ENCODE results near the gene ADCK1.

Gene ADCK1

DNA sequence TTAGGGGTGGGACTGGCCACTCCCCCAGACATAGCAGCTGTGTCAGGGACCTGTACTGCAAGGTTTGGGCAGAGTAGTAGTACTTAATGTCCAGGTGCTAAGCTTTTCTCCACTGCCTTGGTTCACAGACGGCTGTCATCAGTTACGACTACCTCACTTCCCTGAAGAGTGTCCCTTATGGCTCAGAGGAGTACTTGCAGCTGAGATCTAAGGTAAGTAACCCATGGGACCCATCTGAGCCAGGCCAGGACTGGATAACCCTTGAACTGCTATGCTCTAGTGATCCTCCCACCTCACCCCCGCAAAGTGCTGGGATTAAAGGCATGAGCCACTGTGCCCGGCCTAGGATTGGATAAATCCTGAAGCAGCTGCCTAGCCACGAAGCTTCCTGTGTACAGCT is 22.4 kb downstream of the ADCK1 start:
- no peak for DNase-seq (ENCODE audit: low read depth)
- TF ChIP-seq, protein P1, sequence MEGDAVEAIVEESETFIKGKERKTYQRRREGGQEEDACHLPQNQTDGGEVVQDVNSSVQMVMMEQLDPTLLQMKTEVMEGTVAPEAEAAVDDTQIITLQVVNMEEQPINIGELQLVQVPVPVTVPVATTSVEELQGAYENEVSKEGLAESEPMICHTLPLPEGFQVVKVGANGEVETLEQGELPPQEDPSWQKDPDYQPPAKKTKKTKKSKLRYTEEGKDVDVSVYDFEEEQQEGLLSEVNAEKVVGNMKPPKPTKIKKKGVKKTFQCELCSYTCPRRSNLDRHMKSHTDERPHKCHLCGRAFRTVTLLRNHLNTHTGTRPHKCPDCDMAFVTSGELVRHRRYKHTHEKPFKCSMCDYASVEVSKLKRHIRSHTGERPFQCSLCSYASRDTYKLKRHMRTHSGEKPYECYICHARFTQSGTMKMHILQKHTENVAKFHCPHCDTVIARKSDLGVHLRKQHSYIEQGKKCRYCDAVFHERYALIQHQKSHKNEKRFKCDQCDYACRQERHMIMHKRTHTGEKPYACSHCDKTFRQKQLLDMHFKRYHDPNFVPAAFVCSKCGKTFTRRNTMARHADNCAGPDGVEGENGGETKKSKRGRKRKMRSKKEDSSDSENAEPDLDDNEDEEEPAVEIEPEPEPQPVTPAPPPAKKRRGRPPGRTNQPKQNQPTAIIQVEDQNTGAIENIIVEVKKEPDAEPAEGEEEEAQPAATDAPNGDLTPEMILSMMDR (conservative IDR thresholded peaks at IDR 0.05; ENCODE audit: low read depth, low read length), result no peak
- no peak overlapping the region for H3K4me3 ChIP-seq (ENCODE audit: low read length)

- no peak overlapping the region for H3K4me3 ChIP-seq (ENCODE audit: low read length)
- no peak for DNase-seq (ENCODE audit: low read depth)
- TF ChIP-seq, protein P1 (conservative IDR thresholded peaks at IDR 0.05; ENCODE audit: low read depth, low read length), result no peak
Observed at GRCh38 chr14:77822741-77823140, 22.8 kb downstream of the ADCK1 start.

GRCh38 chr14:77823378-77823777 is 23.5 kb downstream of the ADCK1 start:
- H3K4me3 ChIP-seq (ENCODE audit: low read length), result no peak overlapping the region
- TF ChIP-seq, protein P1 (conservative IDR thresholded peaks at IDR 0.05; ENCODE audit: low read depth, low read length), result no peak
- no peak for DNase-seq (ENCODE audit: low read depth)

GRCh38 chr14:77825895-77826519 is 26.1 kb downstream of the ADCK1 start:
- TF ChIP-seq, protein P1 (conservative IDR thresholded peaks at IDR 0.05; ENCODE audit: low read depth, low read length), result no peak
- H3K4me3 ChIP-seq (ENCODE audit: low read length), result no peak overlapping the region
- DNase-seq (ENCODE audit: low read depth), result no peak

- H3K4me3 ChIP-seq (ENCODE audit: low read length), result no peak overlapping the region
- no peak for DNase-seq (ENCODE audit: low read depth)
- TF ChIP-seq, protein P1 (conservative IDR thresholded peaks at IDR 0.05; ENCODE audit: low read depth, low read length), result no peak
Observed at GRCh38 chr14:77830692-77831091, 30.8 kb downstream of the ADCK1 start.

- TF ChIP-seq, protein P1 (conservative IDR thresholded peaks at IDR 0.05; ENCODE audit: low read depth, low read length), result no peak
- H3K4me3 ChIP-seq (ENCODE audit: low read length), result no peak overlapping the region
- no peak for DNase-seq (ENCODE audit: low read depth)
Observed at GRCh38 chr14:77832297-77832696, 32.4 kb downstream of the ADCK1 start.

DNA sequence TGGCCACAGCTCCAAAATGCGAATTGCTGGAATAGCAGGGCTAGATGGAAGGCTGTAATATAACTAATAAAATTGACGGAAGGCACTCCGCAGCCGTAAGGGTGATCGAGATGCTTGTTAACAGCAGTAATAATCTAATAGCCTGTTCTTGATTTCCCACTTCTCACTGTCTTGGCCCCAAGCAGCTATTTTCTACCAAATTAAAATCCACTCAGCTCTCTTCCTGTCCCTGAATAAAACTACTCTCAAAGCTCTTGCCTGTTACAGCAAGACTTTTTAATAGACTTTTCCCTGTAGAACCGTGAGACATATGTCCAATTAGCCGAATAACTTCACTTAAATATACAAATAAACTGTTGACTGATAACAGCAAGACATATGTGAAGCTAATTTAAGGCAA is 38.0 kb downstream of the ADCK1 start:
- TF ChIP-seq, protein P1 (conservative IDR thresholded peaks at IDR 0.05; ENCODE audit: low read depth, low read length), result no peak
- no peak for DNase-seq (ENCODE audit: low read depth)
- H3K4me3 ChIP-seq (ENCODE audit: low read length), result no peak overlapping the region

All from retinal pigment epithelial cell (primary cell).